Non-pigmented ciliary epithelial cell (primary cell): ENCODE data around the gene CDH16.

ENCODE experiments used
- DNase-seq: peaks from one replicate; pipeline ENCODE4 v3.0.0-alpha.2; 2010; ENCODE audit warnings: low read depth

Gene CDH16

GRCh38 chr16:66927918-66928649, 9.4 kb upstream of the CDH16 start:
- no peak for DNase-seq

DNA sequence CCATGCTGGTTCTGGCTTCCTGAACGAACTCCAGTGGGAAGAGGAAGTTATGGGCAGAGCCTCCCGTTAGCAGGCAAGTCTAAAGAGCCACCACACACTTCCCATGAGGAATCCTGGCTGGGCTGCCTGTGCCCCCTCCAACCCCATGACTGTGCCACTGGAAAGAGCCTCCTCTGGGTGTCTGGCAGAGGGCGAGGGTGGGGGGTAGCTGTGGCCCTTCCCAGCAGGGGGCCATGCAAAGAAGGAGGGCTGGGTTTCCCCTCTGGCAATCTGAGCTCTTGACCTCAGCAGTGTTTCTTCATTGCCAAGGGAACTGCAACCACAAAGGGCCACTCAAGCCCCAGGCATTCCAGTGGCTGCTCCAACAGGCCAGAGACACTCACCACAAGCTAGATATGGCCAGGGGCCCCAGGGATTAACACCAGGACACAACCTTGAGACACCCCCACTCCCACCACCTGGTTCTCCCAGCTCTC, 8.3 kb upstream of the CDH16 start:
- DNase-seq: peak; percentile 72

GRCh38 chr16:66926171-66926947, 7.7 kb upstream of the CDH16 start:
- DNase-seq: no peak

GRCh38 chr16:66925322-66925840, 6.7 kb upstream of the CDH16 start, which contains the start of gene RRAD:
Gene RRAD, minus strand, starts transcription at chr16:66925535. Its CDS starts 356 bp downstream, at chr16:66925179.
- no peak for DNase-seq

GRCh38 chr16:66924527-66925321, 6.0 kb upstream of the CDH16 start:
- no peak for DNase-seq

DNA sequence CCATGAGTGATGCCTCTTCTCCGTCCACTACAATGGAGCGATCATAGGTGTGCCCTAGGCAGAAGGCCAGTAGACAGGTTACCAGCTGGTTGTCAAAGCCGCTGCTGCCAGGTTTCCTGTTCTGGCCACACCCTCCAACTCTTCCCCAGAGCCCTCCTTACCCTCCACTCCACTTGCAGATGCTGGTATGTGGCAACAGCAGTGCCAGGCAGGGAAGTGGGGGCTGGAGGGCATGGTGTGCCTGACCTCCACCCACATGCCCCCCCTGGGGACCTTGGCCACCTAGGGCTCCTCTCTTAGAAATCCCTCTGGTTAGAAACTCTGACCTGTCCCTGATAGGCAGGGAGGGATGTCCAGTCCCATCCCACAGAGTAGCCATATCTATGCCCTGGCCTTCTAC, 5.2 kb upstream of the CDH16 start:
- DNase-seq: no peak

DNA sequence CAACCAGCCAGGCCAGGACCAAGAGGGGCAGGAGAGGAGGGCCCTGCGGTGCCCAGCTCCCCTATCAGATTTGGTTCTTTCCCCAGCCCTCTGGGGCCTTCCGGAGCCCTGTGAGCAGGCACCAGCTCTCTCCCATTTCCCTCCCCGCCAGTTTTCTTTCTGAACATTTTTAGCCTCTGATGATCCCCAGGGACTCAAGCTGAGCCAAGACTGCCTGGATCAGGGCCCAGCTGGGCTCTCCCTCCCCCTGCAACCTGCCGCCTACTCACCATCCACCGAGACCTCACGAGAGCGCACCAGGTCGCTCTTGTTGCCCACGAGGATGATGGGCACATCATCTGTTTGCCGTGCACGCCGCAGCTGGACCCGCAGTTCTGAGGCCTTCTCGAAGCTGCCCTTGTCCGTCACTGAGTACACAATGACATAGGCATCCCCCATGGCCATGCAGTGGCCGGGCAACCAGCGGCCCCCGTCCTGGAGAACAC, 4.6 kb upstream of the CDH16 start:
- DNase-seq: no peak

- DNase-seq: no peak
These were observed 3.2 kb upstream of the CDH16 start for GRCh38 chr16:66921729-66922450.

GRCh38 chr16:66920924-66921680, 2.4 kb upstream of the CDH16 start:
- DNase-seq: no peak

DNA sequence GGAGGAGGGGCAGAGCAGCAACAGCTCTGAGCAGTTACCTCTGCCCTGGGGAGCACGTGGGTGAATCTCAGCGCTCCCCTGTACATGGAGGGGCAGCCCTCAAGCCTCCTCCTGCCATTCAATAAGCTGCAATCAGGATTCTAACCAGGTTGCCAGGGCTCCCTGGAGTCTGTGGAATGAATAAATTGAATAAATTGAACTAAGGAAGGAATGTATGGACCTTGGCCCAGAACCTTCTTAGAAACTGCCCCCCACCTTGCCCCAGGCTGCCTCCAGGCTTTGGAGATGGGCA, 1.6 kb upstream of the CDH16 start:
- DNase-seq: no peak

GRCh38 chr16:66919569-66920298, 1.0 kb upstream of the CDH16 start:
- DNase-seq: no peak

DNA sequence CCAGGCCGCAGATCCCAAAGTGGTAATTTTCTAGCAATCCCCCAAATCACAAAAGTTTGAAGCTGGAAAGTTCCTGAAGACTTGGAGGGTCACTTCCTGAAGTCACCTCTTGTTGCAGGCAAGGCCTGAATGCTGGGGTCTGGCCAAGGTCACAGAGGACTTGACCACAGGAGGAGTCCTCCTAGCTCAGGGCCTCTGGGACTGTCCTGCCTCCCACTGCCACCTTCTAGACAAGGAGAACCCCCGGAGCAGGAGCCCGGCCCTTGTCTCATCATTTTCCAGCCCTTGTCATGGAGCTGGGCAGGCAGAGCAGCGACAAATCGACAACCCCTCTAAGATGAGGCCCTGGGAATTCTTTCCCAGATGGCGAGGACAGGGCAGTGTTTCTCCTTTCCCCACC, 330 bp downstream of the CDH16 start:
- no peak for DNase-seq

DNA sequence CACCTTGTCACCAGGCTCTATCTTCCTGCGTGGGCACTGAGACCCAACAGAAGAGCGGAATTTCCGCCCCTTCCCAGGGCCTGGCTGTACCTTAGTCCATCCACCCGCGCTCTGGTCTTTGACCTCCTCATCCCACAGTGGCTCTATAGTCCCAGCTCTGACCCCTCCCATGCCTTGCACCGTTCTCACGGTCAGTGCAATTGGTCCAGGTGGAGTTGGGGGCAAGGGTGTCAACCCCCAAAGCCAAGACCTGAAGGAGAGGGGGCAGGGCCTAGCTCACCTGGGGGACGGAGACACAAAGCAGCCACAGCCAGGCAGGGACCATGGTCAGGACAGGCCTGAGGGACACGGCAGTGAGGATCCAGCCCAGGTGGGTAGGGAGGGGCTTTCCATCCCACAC, 944 bp downstream of the CDH16 start:
- no peak for DNase-seq

DNA sequence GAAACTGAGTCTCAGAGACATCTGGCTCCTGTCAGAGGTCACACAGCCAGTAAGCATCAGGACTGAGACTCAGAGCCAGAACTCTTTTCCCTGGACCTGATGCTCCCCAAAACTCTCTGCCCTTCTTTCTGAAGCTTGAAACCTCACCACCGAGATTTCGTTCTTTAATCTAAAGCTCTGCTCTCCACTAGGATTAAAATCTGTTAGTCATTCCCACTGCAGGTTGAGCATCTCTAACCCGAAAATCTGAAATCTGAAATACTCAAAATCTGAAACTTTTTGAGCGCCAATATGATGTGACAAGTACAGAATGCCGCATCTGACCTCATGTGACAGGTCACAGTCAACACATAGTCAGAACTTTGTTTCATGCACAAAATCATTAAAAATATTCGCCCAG, 2.2 kb downstream of the CDH16 start:
- DNase-seq: no peak

GRCh38 chr16:66915041-66915440, 3.6 kb downstream of the CDH16 start:
- DNase-seq: no peak

- DNase-seq: no peak
These were observed 4.1 kb downstream of the CDH16 start for GRCh38 chr16:66914541-66914940.

DNA sequence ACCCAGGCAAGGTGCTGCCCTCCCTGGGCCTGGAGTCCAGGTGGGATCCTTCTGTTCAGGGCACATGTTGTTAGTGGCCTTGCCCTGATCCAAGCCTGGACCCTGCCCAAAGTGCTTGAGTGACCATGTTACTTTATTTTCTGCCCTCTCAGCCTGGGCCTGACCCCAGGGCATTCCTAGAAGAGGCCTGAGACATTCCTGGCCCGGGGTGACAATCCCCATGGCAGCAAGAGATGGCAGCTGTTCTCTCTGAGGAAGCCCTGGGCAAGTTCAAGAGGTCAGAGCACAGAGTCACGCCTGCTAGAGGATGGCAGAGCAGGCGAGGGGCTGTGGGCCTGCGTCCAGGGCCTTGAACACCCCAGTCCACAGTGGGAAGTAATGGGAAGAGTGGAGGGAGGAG, 5.0 kb downstream of the CDH16 start:
- no peak for DNase-seq

- no peak for DNase-seq
These were observed 5.6 kb downstream of the CDH16 start for GRCh38 chr16:66913081-66913480.

DNA sequence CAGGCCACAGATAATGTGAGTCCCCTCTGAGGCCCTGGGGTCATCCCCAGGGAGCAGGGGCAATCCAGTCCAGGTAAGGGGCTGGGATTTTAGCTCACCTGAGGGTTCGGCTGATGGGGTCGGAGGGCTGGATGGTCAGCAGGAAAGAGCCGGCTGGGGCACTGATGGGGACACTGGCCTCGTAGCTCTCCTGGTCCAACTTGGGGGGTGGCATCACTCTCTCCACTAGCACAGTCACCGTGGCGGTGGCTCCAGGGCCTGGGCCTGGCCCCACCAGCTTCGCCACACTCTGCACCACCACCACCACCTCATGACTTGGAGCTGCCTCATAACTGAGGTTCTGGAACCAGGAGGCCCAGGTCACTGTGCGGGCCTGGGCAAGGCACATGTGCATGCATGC, 6.9 kb downstream of the CDH16 start:
- DNase-seq: no peak

DNA sequence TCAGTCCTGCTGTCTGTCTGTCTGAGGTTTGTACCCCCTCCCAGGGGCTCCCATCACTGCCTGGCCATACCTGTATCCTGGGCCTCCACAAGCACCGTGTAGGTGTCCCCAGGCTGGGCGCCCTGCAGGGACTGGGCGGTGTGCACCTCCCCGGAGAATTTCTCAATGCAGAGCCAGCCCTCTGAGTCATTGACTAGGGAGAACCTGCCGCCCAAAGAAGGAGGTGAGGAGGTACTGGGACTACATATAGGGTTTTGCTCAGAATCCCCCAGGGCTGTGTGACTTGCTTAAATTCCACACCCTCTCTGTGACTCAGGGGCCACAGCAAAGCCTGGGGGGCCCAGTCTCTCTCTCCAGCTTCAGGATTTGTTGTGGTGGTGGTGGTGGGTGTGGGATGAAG, 7.6 kb downstream of the CDH16 start:
- DNase-seq: no peak
